ENCODE data around the gene CFDP1. TPM values are rescaled to one million over a fixed set of nuclear protein-coding genes. Genes with fewer than 3 reads are reported as not detected.
A peak's percentile ranks its signal among the peaks of the same experiment; 100 is the strongest.

CFDP1 gene
- total and polyA plus RNA-seq, 2 of the 13 experiments (the other 11 are each of a cell fraction or from before 2014, with no cell fraction given), result 78.6 to 153 TPM

DNA sequence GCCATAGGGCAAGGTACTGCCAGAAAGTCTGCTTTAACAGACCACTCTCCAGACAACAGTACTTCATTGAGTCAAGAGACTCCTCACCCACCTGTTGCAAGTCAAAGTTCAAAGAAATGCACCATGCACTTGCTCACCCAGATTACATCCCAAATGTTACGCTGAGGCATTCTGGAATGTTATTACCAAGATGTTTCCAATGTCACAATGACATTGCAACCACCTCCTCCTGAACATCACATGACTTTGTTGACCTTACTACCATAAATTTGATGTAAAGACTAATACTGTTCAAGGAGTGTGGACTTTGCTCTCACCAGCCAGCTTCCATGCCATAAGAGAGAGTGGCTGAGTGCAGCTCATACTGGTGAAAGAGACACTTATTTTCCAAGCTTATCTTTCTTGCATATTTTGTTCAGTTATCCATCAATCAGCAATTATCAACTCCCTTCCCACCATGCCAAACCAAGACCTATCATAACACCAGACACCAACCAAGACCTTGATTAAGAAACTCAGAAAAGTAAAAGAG is 123.3 kb downstream of the CFDP1 start (continued):
- TF ChIP-seq ZBTB25 (CRISPR knock-in tag; IDR thresholded peaks at IDR 0.05), result peak; percentile 40; the same call in 1 of the 2 replicates
- TF ChIP-seq ZNF790 (CRISPR knock-in tag; IDR thresholded peaks at IDR 0.05; ENCODE audit: borderline replicate concordance), result no peak
- peak; percentile 33; the same call in 1 of the 2 replicates for TF ChIP-seq KDM4B (CRISPR knock-in tag; IDR thresholded peaks at IDR 0.05)
- no peak for TF ChIP-seq BORCS8-MEF2B (CRISPR knock-in tag; IDR thresholded peaks at IDR 0.05)
- peak; percentile 50; the same call in 1 of the 2 replicates for TF ChIP-seq SPEN (CRISPR knock-in tag; IDR thresholded peaks at IDR 0.05; ENCODE audit: low read depth)
- no peak for TF ChIP-seq SIN3A (IDR thresholded peaks at IDR 0.05; ENCODE audit: borderline replicate concordance, low read depth, low read length)
- no peak for TF ChIP-seq E2F1 (CRISPR knock-in tag; IDR thresholded peaks at IDR 0.05)
- no peak for TF ChIP-seq ZNF30 (CRISPR knock-in tag; IDR thresholded peaks at IDR 0.05)
- no peak for TF ChIP-seq ZNF33B (CRISPR knock-in tag; IDR thresholded peaks at IDR 0.05)
- peak; percentile 89 for TF ChIP-seq BCL6 (CRISPR knock-in tag; IDR thresholded peaks at IDR 0.05)
- no peak for TF ChIP-seq MLXIP (CRISPR knock-in tag; IDR thresholded peaks at IDR 0.05; ENCODE audit: borderline replicate concordance)
- TF ChIP-seq POGK (CRISPR knock-in tag; conservative IDR thresholded peaks at IDR 0.05), result peak; percentile 64; the same call in 1 of the 2 replicates
- no peak for TF ChIP-seq KLF15 (CRISPR knock-in tag; IDR thresholded peaks at IDR 0.05; ENCODE audit: borderline replicate concordance)
- TF ChIP-seq NCOA5 (CRISPR knock-in tag; IDR thresholded peaks at IDR 0.05), result no peak
- TF ChIP-seq SAP130 (CRISPR knock-in tag; IDR thresholded peaks at IDR 0.05; ENCODE audit: low read depth), result peak; percentile 85
- TF ChIP-seq CHD4 (IDR thresholded peaks at IDR 0.05; ENCODE audit: borderline replicate concordance, low read length), result no peak
- no peak for TF ChIP-seq PRDM4 (CRISPR knock-in tag; IDR thresholded peaks at IDR 0.05; ENCODE audit: borderline replicate concordance)
- TF ChIP-seq U2AF2 (IDR thresholded peaks at IDR 0.05; ENCODE audit: low read depth, low read length), result no peak
- TF ChIP-seq NFE2L1 (CRISPR knock-in tag; IDR thresholded peaks at IDR 0.05; ENCODE audit: borderline replicate concordance), result no peak
- TF ChIP-seq ZNF598 (CRISPR knock-in tag; IDR thresholded peaks at IDR 0.05; ENCODE audit: borderline replicate concordance), result no peak
- peak; percentile 71 for TF ChIP-seq ATF1 (CRISPR knock-in tag; IDR thresholded peaks at IDR 0.05)
- no peak for TF ChIP-seq PLRG1 (conservative IDR thresholded peaks at IDR 0.05)

All from HepG2 (cell line).